Mucosa of descending colon (tissue), 3 donors: ENCODE measurements around the gene DCAF11. TPM values are rescaled to one million over a fixed set of nuclear protein-coding genes. Genes with fewer than 3 reads are reported as not detected.
A peak's percentile ranks its signal among the peaks of the same experiment; 100 is the strongest.

Source experiments
- ATAC-seq: fragments of 200-7000 bp; cut with Tn5 transposase; one replicate; pipeline ENCODE4 v1.9.1; 2020; ENCODE audit warnings: mild to moderate bottlenecking, moderate library complexity
- DNase-seq, 3 donors: peaks; one replicate each; pipeline ENCODE4 v3.0.0-alpha.2; 2020
- H3K36me3 ChIP-seq: fragments of 200-600 bp; one replicate; pipeline ENCODE4 v1.8.0; 2021; ENCODE audit warnings: low read depth, mild to moderate bottlenecking
- H3K4me1 ChIP-seq: fragments of 200-600 bp; one replicate; pipeline ENCODE4 v1.8.0; 2021; ENCODE audit warnings: low read depth, mild to moderate bottlenecking
- H3K4me3 ChIP-seq: fragments of 200-600 bp; one replicate; pipeline ENCODE4 v1.8.0; 2021; ENCODE audit warnings: mild to moderate bottlenecking
- H3K9me3 ChIP-seq: fragments of 200-600 bp; one replicate; pipeline ENCODE4 v1.8.0; 2021; ENCODE audit warnings: mild to moderate bottlenecking
- intact Hi-C, 2 donors: fragments of 100-400 bp; cut with DNase I in 1 of 2; cut with micrococcal nuclease in 1 of 2; formaldehyde crosslinking; loops; one replicate each; pipeline versions ENCODE4 v1.11.0 to v1.11.1; 2022; cut with DNase I, micrococcal nuclease
- total RNA-seq, 3 donors: library from RNA; stranded (reverse); fragmentation: NEBNext Ultra II Directional in 2 of 3; extraction: Animal tissue kit (Norgen Biotek cat#: 25700) in 2 of 3; gene quantifications; one replicate each; pipeline versions ENCODE4 v1.2.1 to v1.2.4, GENCODE V29; 2021 to 2023
- TF ChIP-seq, protein P1 (sequence below): fragments of 200-600 bp; IDR thresholded peaks from one replicate; pipeline ENCODE4 v1.8.0; 2022; ENCODE audit warnings: antibody characterized with exemption, mild to moderate bottlenecking
- donor health status: DM: no; HTN: no; CAD: no; lungs with moderate emphysema.
- donor health status: DM: no; HTN: no; CAD: no.
- donor health status: DM: no; HTN: yes; CAD: no.

DCAF11 gene
- total RNA-seq, 3 donors from 2014 or later, result 65.8 to 101 (median 84.9) TPM

DNA sequence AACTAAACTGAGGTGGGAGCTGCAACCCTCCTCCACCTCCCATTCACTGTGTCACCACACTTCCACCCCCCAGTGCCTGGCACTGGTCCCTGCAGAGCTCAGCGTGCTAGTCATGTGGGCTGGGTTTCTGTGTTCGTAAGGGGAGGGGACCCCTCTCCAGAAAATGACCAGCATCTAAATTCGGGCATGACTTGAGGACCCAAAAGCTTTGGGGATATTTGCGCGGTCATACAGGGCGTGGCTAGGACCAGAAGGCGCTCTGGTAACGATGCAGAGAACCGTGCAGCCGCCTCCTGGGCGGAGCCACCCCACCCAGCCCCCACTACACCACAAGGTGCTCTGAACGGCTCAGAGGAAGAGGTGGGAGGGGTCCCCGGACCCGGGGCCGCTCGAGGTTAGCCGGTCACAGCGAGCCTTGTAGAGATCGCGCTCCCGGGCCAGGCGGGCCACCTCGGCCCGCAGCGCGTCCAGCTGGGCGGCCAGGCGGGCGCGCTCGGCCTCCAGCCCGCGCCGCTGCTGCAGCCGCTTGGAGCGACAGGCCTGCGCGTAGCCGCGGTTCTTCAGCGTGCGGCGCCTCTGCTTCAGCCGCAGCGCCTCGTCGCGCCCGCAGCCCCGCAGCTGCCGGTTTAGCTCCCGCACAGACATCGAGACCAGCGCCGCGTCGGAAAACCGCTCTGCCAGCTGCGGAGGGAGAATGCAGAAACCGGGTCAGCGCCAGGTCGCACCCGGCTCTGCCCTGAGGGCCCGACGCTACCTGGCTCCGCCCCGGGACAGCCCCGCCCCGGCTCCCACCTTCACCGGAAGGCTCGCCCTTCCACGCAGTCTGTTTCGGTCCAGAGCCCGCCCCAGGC, 33.5 kb upstream of the DCAF11 start:
- peaks cover 8% of the 10 kb centered on the region for H3K4me1 ChIP-seq
- no peaks in the 10 kb centered on the region for H3K9me3 ChIP-seq
- TF ChIP-seq, protein P1, sequence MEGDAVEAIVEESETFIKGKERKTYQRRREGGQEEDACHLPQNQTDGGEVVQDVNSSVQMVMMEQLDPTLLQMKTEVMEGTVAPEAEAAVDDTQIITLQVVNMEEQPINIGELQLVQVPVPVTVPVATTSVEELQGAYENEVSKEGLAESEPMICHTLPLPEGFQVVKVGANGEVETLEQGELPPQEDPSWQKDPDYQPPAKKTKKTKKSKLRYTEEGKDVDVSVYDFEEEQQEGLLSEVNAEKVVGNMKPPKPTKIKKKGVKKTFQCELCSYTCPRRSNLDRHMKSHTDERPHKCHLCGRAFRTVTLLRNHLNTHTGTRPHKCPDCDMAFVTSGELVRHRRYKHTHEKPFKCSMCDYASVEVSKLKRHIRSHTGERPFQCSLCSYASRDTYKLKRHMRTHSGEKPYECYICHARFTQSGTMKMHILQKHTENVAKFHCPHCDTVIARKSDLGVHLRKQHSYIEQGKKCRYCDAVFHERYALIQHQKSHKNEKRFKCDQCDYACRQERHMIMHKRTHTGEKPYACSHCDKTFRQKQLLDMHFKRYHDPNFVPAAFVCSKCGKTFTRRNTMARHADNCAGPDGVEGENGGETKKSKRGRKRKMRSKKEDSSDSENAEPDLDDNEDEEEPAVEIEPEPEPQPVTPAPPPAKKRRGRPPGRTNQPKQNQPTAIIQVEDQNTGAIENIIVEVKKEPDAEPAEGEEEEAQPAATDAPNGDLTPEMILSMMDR, result no peak
- peak overlapping the region; percentile 28 for H3K4me3 ChIP-seq
- intact Hi-C loops, result no loop called here
- DNase-seq (peak; percentile 85 to 89 (median 88)), ATAC-seq (peak; percentile 94)
- no peaks in the 10 kb centered on the region for H3K36me3 ChIP-seq

DNA sequence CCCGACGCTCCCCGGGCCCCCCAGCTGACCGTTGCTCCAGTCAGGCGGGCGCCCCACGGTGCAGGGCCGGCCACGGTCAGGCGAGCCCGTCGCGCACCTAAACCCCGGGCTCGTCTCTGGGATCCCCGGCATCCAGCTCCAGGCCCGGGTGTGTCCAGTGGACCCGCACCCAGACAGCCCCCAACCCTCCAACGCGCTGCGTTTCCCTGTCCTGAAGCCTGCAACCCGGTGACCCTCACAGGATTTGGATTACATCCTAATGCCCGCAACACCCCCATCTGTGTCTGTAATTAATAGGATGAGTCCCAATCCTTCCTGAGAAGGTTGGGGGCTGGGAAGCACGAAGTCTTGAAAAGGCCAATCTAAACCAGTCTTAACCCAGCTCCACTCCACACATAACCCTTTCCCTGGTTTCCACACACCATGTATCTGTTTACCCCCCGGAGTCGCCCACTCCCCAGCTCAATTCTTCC, 32.8 kb upstream of the DCAF11 start:
- intact Hi-C loops, result no loop called here
- ATAC-seq (no peak), DNase-seq (no peak)
- no peaks in the 10 kb centered on the region for H3K36me3 ChIP-seq
- TF ChIP-seq, protein P1, result no peak
- no peaks in the 10 kb centered on the region for H3K9me3 ChIP-seq
- H3K4me3 ChIP-seq, result no peak overlapping the region
- H3K4me1 ChIP-seq, result peaks cover 8% of the 10 kb centered on the region

DNA sequence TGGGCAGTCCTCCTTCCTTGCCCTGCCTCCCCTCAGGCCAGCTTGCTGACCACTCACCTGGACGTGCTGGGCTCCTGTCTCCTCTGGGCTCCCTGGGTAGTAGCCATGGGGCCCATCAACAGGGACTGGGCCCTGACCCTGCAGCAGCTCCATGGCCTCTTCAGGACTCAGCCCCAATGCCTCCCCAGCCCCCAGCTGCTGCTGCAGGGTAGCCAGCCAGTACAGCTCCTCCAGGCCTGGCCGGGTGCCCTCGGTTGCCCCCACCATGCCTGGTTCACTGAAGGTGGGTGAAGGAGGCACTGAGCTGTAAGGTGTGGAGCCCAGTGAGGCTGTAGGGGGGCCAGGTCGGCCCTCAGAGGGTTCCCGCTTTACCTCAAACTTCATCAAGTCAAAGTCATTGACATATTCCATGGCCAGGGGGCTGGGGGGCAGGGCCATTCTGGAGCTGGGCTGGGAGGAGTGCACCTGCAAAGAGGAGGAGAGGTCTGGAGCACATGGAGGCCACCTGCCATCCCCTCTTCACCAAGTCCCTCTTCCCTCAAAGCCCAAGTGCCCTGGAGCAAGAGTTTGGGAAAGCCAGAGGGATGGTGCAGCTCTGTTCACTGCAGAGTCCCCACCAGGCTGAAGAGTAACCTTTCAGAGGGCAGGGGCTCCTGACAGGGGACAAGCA, 32.0 kb upstream of the DCAF11 start:
- intact Hi-C loops, result no loop called here
- Histone ChIP-seq H3K9me3 (no peaks in the 10 kb centered on the region), H3K36me3 (no peaks in the 10 kb centered on the region), H3K4me1 (peaks cover 8% of the 10 kb centered on the region), H3K4me3 (no peak overlapping the region)
- ATAC-seq, result no peak
- TF ChIP-seq, protein P1, result no peak
- peak in 1 of 3 donors; percentile 36 for DNase-seq

DNA sequence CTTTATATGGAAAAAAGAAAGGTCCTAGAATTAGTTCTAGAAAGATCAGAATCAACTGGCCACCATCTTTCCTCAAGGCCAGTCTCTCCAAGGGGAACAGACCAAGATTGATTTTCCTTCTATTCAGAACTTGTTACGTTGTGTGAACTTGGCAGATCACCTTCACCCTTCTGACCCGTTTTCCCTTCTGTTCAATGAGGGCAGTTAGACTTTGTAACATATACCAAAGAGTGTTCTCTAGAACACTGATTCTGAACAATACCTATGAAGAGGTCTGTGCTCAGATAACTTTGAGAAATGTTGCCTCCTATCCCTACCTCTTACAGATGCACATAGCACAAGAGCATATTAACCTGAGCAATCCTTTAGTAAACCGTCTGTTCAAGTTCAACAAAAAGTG, 31.1 kb upstream of the DCAF11 start:
- no peak overlapping the region for H3K4me3 ChIP-seq
- no peak for DNase-seq
- no peaks in the 10 kb centered on the region for H3K9me3 ChIP-seq
- H3K36me3 ChIP-seq, result no peaks in the 10 kb centered on the region
- peaks cover 8% of the 10 kb centered on the region for H3K4me1 ChIP-seq
- no peak for ATAC-seq
- intact Hi-C loops, result no loop called here
- TF ChIP-seq, protein P1, result no peak

DNA sequence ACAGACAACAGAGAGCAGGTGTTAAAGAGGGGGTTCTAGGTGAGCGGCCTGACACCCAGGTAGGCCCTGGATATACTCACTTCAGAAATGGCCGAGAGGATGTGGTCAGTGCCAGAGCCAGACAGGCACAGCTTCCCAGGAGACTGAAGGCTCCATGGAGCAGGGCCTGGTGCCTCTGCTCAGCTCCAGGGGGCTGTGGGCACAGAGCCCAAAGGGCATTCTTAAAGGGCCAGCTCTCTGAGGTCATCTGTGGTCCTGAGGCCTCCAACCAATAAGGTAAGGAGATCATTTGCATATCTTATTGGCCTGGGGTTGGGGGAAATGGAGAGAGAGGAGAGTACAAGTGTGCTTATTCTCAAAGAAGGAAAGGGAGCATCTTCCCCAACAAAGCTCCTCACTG, 30.1 kb upstream of the DCAF11 start:
- intact Hi-C loops, result no loop called here
- Histone ChIP-seq H3K9me3 (no peaks in the 10 kb centered on the region), H3K36me3 (no peaks in the 10 kb centered on the region), H3K4me3 (no peak overlapping the region), H3K4me1 (peaks cover 8% of the 10 kb centered on the region)
- ATAC-seq, result no peak
- no peak for DNase-seq
- TF ChIP-seq, protein P1, result no peak
